Activated CD8-positive, alpha-beta memory T cell treated with anti-CD3 and anti-CD28 coated beads for 1 hour (primary cell): ENCODE data around the gene SLC9A9.
"Not testable (repeated sequence)": the region's sequence is repeated elsewhere in the genome, so short reads cannot be mapped to it uniquely, and the experiment has no call there.

Source experiments
- DNase-seq, 2 donors: peaks; one replicate each; pipeline ENCODE4 v3.0.0-alpha.2; 2020; ENCODE audit warnings: low read depth in 1 of 2; ENCODE audit errors: extremely low read depth in 1 of 2

The SLC9A9 gene

GRCh38 chr3:143698682-143699303, 149.5 kb downstream of the SLC9A9 start:
- DNase-seq = no peak

- no peak for DNase-seq
Measured at GRCh38 chr3:143697975-143698374, 150.3 kb downstream of the SLC9A9 start.

GRCh38 chr3:143695333-143695732, 152.9 kb downstream of the SLC9A9 start:
- DNase-seq = not testable (repeated sequence)

DNA sequence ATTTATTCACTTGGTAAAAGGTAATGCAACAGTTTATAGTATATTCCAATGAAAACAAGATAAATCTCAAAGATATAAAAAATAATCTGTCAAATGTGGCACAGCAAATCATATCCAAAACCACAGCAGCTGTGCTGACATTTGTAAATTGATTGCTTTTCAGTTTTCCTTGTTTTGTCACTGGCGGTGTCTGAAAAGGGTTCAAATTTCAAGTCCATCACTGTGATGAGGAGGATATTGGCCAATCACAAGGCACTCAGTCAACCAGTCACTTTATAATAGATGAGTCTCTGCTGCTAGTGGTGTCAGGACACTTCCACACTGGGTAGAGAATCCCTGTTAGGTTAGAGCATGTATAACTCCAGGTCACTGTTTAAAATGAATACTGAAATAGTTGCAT, 154.8 kb downstream of the SLC9A9 start:
- DNase-seq = no peak

GRCh38 chr3:143686638-143687197, 161.6 kb downstream of the SLC9A9 start:
- DNase-seq = no peak

DNA sequence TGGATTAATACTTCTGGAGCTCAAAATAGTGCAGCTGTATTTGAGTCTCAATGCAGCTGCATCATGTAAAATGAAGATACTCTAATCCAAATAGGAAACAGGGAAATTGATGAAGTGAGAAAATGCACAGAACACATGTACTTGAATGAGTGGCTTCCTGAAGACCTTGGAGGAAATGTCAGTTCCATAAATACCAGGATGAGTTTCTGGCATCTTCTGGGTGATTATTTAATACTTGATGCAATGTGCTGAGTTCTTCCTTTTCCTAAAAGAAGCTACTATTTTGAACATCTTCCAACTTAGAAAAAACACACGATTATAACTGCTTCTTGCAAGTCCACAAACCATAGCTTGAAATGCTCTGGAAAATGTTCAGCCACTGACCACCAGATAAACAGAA, 162.8 kb downstream of the SLC9A9 start:
- DNase-seq = no peak

- DNase-seq = no peak
Measured at GRCh38 chr3:143677430-143677829, 170.8 kb downstream of the SLC9A9 start.

GRCh38 chr3:143676747-143677146, 171.5 kb downstream of the SLC9A9 start:
- no peak for DNase-seq

DNA sequence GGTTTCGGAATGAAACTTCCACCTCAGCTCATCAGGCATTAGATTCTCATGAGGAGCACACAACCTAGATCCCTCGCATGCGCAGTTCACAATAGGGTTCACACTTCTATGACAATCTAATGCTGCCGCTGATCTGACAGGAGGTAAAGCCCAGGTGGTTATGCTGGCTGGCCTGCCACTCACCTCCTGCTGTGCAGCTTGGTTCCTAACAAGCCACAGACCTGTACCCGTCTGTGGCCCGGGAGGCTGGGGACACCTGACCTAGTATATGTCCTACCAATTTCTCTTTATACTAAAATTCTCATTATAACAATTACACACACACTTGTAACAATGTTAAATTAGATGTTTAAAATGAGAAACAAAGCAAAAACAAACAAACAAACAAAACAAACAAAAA, 172.2 kb downstream of the SLC9A9 start:
- DNase-seq = no peak

DNA sequence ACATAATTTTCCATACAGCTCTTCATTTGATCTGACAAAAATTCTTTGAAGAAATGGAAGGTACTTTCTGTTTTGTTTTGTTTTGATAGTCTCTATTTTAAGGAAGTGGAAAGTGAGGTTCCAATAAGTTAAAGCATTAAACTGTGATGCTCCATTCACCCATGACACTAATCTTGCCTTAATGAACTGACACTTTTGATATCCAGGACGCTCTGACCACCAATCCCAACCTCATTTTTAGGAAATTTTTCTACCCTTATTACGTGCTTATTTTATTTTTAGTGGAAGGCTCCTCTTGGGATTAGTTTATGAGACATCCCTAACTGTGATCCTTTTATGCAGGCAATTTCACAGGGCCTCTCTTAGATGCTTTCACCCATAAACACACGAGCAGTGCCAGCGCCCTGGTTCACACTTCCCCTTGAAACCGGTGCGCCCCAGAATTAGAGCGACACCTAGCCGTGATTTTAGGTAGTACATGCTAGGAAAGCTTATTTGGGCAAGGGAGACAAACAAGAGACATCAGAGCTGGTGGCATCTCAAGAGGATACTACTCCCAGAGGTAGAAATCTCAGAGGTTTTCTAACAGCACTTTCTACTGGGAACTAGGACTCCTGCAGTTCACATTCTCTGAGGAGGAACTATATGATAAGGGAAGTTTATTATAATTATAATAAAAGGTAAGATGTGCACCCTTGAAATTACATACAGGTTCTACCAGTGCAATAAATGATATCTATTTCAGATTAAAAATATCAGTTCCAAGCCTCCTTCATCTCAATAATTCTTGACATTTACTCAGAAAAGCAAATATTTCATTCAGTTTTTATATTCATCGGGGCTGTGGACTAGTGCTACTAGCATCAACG, 173.9 kb downstream of the SLC9A9 start:
- peak; percentile 31 to 41 for DNase-seq

GRCh38 chr3:143672396-143673165, 175.7 kb downstream of the SLC9A9 start:
- DNase-seq = no peak

DNA sequence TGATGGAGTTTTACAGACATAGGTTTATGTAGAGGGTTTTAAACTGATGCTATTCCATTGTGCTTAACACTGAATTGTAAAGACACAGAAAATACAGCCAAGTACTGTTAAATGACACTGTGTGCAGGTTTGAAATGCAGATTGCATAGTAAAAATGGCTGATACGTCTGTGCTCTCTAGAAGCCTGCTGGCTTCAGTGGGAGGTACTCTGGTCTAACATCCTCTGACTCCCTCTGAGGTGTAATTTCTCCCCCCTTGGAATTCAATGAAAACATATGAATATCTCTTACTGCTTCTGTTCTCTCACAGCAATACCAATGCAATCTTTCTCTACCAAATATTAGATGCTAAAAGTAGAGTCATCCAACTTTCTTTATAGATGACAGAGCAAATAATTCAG, 176.6 kb downstream of the SLC9A9 start:
- DNase-seq = no peak

DNA sequence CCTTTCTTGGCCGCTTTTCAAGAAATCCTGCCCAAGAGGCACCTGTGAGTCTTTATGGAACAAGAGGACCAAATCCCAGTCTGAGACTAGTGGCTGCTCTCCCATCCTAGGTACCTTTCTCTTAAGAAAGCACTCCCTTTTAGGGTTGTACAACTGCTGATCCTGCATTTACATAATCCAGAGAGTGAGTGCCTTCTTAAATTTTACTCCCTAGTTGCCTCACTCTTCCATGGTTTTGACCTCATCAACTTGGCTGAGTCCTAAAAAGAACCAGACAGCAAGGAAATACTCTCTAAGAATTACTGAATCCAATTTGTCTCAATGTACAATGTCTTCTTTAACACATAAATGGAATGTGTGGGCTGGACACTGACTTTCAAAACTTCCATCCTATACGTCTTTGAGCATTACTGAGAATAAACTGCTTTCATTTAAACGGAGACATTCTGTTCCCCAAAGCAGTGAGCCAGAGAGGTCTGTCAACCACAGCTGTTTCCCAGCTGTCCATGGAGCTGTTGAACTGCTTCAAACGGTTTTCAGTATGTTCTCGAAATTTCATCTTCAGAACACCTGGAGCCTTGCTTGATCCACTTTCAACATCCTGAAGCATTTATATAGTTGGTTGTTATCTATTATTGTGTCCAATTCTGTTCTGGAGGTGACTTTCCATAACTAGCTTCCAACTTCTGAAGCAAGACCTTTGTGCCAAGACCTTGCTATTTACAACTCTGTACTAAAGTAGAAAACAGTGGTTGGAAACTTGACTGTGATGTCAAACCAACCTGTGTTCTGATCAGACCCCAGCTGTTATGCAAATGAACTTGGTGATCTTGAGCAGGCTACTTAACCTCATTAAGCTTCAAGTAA, 179.1 kb downstream of the SLC9A9 start:
- DNase-seq = no peak

DNA sequence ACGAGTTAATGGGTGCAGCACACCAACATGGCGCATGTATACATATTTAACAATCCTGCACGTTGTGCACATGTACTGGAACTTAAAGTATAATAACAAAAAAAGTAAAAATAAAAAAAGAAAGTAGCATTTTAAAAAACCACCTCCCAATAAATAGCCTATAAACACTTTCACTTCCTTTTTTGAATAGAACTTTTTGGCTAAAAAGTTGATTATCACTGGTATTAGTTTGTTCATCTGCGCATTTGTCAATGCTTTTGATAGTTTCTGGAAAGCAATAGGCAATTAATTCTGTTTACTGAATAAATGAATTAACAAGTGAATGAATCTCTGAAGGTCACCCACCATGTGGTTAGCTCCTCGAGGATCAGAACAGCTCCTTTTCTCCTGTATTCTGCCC, 179.9 kb downstream of the SLC9A9 start:
- DNase-seq = no peak

DNA sequence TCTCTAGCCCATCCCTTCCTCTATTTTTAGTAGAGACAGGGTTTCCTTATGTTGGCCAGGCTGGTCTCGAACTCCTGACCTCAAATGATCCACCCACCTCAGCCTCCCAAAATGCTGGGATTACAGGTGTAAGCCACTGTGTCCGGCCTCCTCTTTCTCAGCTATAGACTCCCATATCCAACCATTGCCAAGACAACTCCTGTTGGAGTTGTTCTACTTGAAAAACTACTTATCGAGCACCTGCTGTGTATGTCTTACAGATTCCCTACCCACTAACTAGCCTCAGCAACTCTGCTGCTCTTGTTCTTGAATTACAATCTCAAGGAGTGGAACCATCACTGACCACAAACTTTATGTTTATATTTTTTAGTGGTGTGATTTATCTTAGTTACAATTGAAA, 186.6 kb downstream of the SLC9A9 start:
- DNase-seq = no peak

DNA sequence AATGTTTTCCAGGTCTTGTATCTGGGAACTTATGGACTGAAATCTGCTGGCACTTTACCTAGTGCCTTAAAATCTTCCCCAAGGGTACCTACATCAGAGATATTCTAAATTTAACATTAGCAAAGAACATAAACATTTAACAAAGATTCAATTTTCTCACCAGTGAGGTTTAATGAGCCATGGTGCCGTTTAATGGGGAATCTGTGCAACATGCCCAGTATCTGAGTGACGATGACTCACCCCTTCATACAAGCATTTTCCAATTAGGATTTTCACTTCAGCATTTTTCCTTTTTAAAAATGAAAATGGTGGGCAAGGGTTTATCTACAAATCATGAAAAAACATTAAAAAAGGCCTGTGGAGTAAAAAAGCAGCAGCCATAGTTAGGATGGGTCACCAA, 189.4 kb downstream of the SLC9A9 start:
- DNase-seq = no peak

DNA sequence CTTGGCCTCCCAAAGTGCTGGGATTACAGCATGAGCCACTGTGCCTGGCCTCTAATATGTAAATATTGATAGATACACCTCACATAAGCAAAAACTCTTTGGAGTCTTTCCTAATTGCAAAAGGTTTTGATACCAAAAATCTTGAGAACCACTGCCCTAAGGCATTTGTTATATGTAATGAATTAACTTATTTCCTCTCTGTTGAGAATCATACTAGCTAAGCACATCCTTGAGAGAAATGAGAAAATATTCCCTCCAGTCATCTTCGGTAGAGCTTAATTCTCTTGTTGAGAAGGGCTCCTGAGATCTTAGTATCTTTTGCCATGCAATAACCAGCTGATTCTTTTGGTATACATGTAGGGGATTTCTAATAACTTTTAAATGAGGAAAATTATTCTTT, 190.2 kb downstream of the SLC9A9 start:
- no peak for DNase-seq

DNA sequence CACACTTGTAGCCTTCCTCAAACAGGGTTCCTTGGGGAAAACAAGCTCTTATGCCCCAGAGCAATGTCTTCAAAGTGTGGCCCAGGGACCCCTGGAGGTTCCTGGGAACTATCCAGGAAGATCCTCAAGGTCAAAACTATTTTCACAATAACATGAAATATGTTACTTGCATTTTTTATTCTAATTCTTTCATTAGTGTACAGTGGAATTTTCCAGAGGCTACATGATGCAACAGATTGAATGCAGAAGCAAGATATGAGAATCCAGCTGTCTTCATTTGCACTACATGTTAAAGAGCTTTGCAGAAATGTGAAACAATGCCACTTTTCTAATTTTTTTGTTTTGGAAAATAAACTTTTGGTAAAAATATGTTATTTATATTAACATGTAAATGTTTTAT, 190.9 kb downstream of the SLC9A9 start:
- no peak for DNase-seq

DNA sequence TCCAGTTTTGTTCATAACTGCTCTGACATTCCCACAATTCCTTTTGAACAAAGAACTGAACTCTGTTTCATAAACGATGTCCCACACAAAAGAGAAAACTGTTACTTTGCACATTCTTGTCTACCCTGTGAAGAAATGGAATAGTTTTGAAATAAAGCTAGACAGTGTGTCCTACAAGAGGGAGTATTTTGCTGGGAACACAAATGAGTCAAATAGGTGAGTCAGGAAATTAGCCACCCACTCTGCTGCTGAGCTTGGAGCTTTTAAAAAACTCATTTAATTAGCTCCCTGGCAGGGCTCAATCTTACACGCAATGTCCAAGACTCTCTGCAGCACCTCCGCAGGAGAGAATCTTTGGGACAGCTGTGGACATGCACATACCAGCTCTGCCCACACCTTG, 193.4 kb downstream of the SLC9A9 start:
- no peak for DNase-seq

DNA sequence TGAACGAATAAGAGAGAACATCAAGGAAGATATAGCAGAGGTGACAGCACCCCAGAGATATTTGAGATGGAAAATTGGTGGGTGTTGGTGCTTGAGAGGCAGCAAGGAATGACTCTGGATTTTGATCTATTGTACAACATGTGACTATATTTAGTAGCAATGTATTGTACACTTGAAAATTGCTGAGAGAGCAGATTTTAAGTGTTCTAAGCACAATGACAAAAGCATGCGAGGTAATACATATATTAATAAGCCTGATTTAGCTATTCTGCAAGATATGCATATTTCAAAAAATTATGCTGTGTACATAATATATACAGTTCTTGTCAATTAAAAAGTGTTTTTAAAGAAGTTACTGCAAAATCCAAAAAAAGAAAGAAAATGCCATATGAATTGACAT, 194.3 kb downstream of the SLC9A9 start:
- no peak for DNase-seq
